ENCODE data around the gene FMN1. TPM values are rescaled to one million over a fixed set of nuclear protein-coding genes. Genes with fewer than 3 reads are reported as not detected.

The FMN1 gene
- total and polyA plus RNA-seq, 2 of the 8 experiments (the other 6 are each of a cell fraction or from before 2014, with no cell fraction given), result 0.27 to 3.7 TPM

DNA sequence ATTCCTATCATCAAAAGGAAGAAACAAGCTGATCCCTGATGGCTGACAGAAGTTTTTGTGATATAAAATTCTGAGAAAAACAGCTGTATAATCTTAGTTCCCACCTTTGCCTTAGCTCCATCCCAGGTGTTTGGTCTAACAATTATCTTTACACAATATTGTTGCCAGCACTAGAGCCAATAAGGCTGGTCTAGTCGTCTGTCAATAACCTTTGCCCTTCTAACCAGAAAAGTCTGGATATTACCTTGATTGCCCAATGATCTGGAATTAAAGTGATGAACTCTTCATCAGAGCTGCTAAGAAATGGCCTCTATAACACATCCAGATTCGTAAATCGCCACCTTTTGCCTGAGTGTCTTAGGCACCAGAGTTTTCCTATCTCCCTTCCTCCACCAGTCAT is 98.4 kb downstream of the FMN1 start:
- Histone ChIP-seq H3K36me3 (ENCODE audit: control insufficient read depth in 2 of 4, insufficient read depth in 4 of 4, low read length in 3 of 4) (no peaks in the 10 kb centered on the region), H2AK5ac (ENCODE audit: low read depth, low read length) (no peak overlapping the region), H3K18ac (ENCODE audit: extremely low read depth, low read length) (no peak overlapping the region), H3K4me3 (ENCODE audit: extremely low read depth in 1 of 4, insufficient read depth in 2 of 4, low read depth in 3 of 4, low read length in 4 of 4) (no peak overlapping the region), H4K5ac (ENCODE audit: insufficient read length, low read depth, low read length) (no peak overlapping the region), H3K23ac (ENCODE audit: insufficient read length) (no peak overlapping the region), H2AFZ (ENCODE audit: low read length) (no peak overlapping the region), H3K4ac (replicated peaks; ENCODE audit: insufficient read length, low read depth, low read length) (no peak overlapping the region), H2BK15ac (ENCODE audit: low read length) (no peak overlapping the region), H3K9me3 (ENCODE audit: insufficient read depth in 2 of 2, low read depth in 1 of 2, low read length in 1 of 2) (no peaks in the 10 kb centered on the region), H3K4me2 (ENCODE audit: insufficient read depth in 1 of 2, low read depth in 2 of 2, low read length in 2 of 2) (no peak overlapping the region), H3K23me2 (ENCODE audit: low read depth, low read length) (no peaks in the 10 kb centered on the region; the same call in 1 of the 2 replicates), H3K9ac (replicated peaks in 1 of 4; ENCODE audit: extremely low read depth in 1 of 4, low read depth in 3 of 4, low read length in 3 of 4) (no peak overlapping the region), H4K91ac (replicated peaks; ENCODE audit: insufficient read length, low read length) (no peak overlapping the region), H3K79me2 (ENCODE audit: control insufficient read depth in 1 of 2, insufficient read depth in 2 of 2, low read length in 2 of 2) (no peaks in the 10 kb centered on the region), H2BK20ac (ENCODE audit: low read length) (no peak overlapping the region), H3K27ac (ENCODE audit: low read depth, low read length) (no peak overlapping the region), H3K56ac (replicated peaks; ENCODE audit: insufficient read length, low read depth, low read length) (no peak overlapping the region), H4K20me1 (replicated peaks in 1 of 2; ENCODE audit: control insufficient read depth in 1 of 2, insufficient read depth in 2 of 2, low read length in 2 of 2) (no peaks in the 10 kb centered on the region), H2BK120ac (replicated peaks; ENCODE audit: low read depth, low read length) (no peak overlapping the region), H2BK12ac (ENCODE audit: low read depth, low read length) (no peak overlapping the region), H2BK5ac (ENCODE audit: low read depth, low read length) (no peak overlapping the region), H3K27me3 (replicated peaks in 1 of 4; ENCODE audit: control insufficient read depth in 3 of 4, extremely low read depth in 1 of 4, insufficient read depth in 3 of 4, low read length in 3 of 4) (no peaks in the 10 kb centered on the region), H3K4me1 (replicated peaks in 1 of 4; ENCODE audit: control insufficient read depth in 3 of 4, insufficient read depth in 4 of 4, low read length in 3 of 4) (no peaks in the 10 kb centered on the region), H4K8ac (ENCODE audit: extremely low read depth, insufficient read depth, low read length) (no peak overlapping the region), H3K14ac (ENCODE audit: insufficient read length) (no peak overlapping the region), H3K79me1 (ENCODE audit: low read depth, low read length) (no peaks in the 10 kb centered on the region)
- POLR2A ChIA-PET (ENCODE audit: partially characterized antibody), result interaction anchor here (0.6 kb wide), 1 partner anchor 13 kb away, joined by 3 read pairs; no protein-coding TSS in a partner anchor
- FAIRE-seq (no peak), DNase-seq (ENCODE audit: low read depth in 1 of 2, low spot score in 2 of 2) (no peak)
- 78% methylated on average over 3 of the region's 3 CpGs; no CpG with 5 or more reads in 1 of the 2 experiments for WGBS, 2 experiments (ENCODE audit: extremely low coverage in 1 of 2, insufficient coverage in 1 of 2, insufficient read length in 1 of 2, insufficient replicate concordance in 2 of 2, low coverage in 1 of 2, low lambda C conversion rate in 2 of 2, missing lambda C conversion rate in 1 of 2)
- CTCF ChIA-PET (ENCODE audit: partially characterized antibody), result interaction anchor here (0.6 to 1.7 kb wide), 5 partner anchors 10 to 1221 kb away, joined by 3 to 8 read pairs (median 3); no protein-coding TSS in a partner anchor
- TF ChIP-seq CBX8 (IDR thresholded peaks at IDR 0.05; ENCODE audit: borderline replicate concordance, low read depth, low read length), result no peak
- TF ChIP-seq SIN3A (conservative IDR thresholded peaks at IDR 0.05 in 1 of 2, IDR thresholded peaks at IDR 0.05 in 1 of 2; ENCODE audit: low read depth in 1 of 2, low read length in 2 of 2), result no peak
- no peak for TF ChIP-seq HDAC6 (IDR thresholded peaks at IDR 0.05; ENCODE audit: low read depth, low read length)
- TF ChIP-seq CTBP2 (IDR thresholded peaks at IDR 0.05; ENCODE audit: borderline replicate concordance, insufficient read depth, insufficient read length, low read length), result no peak
- TF ChIP-seq, protein P1, sequence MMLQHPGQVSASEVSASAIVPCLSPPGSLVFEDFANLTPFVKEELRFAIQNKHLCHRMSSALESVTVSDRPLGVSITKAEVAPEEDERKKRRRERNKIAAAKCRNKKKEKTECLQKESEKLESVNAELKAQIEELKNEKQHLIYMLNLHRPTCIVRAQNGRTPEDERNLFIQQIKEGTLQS (IDR thresholded peaks at IDR 0.05; ENCODE audit: insufficient read depth, low read depth, low read length), result no peak
- TF ChIP-seq, protein P2, sequence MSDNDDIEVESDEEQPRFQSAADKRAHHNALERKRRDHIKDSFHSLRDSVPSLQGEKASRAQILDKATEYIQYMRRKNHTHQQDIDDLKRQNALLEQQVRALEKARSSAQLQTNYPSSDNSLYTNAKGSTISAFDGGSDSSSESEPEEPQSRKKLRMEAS (IDR thresholded peaks at IDR 0.05), result no peak
- TF ChIP-seq NANOG (IDR thresholded peaks at IDR 0.05; ENCODE audit: insufficient read depth, low read depth, low read length, poor library complexity, severe bottlenecking), result no peak
- no peak for TF ChIP-seq TEAD4 (IDR thresholded peaks at IDR 0.05; ENCODE audit: low read depth, low read length)
- no peak for TF ChIP-seq FOSL1 (IDR thresholded peaks at IDR 0.05; ENCODE audit: insufficient read depth, low read depth, low read length)
- no peak for TF ChIP-seq CREB1 (IDR thresholded peaks at IDR 0.05)
- no peak for TF ChIP-seq E2F6 (IDR thresholded peaks at IDR 0.05)
- TF ChIP-seq JUN (IDR thresholded peaks at IDR 0.05; ENCODE audit: low read depth, low read length), result no peak
